Heart right ventricle (tissue), 16 donors: Measurements from ENCODE around the gene TM7SF3. TPM values are rescaled to one million over a fixed set of nuclear protein-coding genes. Genes with fewer than 3 reads are reported as not detected.
"Not testable (repeated sequence)": the region's sequence is repeated elsewhere in the genome, so short reads cannot be mapped to it uniquely, and the experiment has no call there.

Experiments
- ATAC-seq, 8 donors: fragments of 200-7000 bp; cut with Tn5 transposase; one replicate each; pipeline ENCODE4 v1.9.1; 2020; ENCODE audit warnings: mild to moderate bottlenecking in 8 of 8, moderate library complexity in 8 of 8, moderate number of reproducible peaks in 1 of 8
- DNase-seq, 2 donors: peaks; one replicate each; pipeline ENCODE4 v3.0.0-alpha.2; 2020
- H3K27ac ChIP-seq, 10 donors: fragments of 200-600 bp; sonication (generic) in 2 of 10; one replicate each; pipeline versions ENCODE4 v1.5.0 to v1.8.0; 2020 to 2022; ENCODE audit warnings: mild to moderate bottlenecking in 3 of 10
- H3K27me3 ChIP-seq, 7 donors: fragments of 200-600 bp; one replicate each; pipeline ENCODE4 v1.8.0; 2021 to 2022; ENCODE audit warnings: mild to moderate bottlenecking in 2 of 7
- H3K36me3 ChIP-seq, 9 donors: fragments of 200-600 bp; sonication (generic) in 1 of 9; one replicate each; pipeline versions ENCODE4 v1.5.0 to v1.8.0; 2020 to 2022; ENCODE audit warnings: mild to moderate bottlenecking in 2 of 9
- H3K4me1 ChIP-seq, 9 donors: fragments of 200-600 bp; sonication (generic) in 1 of 9; one replicate each; pipeline versions ENCODE4 v1.5.0 to v1.8.0; 2020 to 2022; ENCODE audit warnings: mild to moderate bottlenecking in 4 of 9
- H3K4me3 ChIP-seq, 10 donors: fragments of 200-600 bp; sonication (generic) in 2 of 10; one replicate each; pipeline versions ENCODE4 v1.5.0 to v1.8.0; 2020 to 2022; ENCODE audit warnings: mild to moderate bottlenecking in 7 of 10, moderate library complexity in 2 of 10
- H3K9me3 ChIP-seq, 11 donors: fragments of 200-600 bp in 10 of 11; sonication (generic) in 2 of 11; one replicate each; pipeline versions ENCODE4 v1.5.0 to v1.8.0; 2013 to 2022; ENCODE audit warnings: mild to moderate bottlenecking in 2 of 11, control low read depth in 1 of 11, moderate library complexity in 1 of 11
- WGBS, 2 donors: extraction: QIAGEN DNeasy Blood & Tissue Kit; methylation state at CpG; one replicate each; pipeline ENCODE4 v1.1.7; 2013; ENCODE audit warnings: inconsistent platforms in 1 of 2; 5-methylcytosine and 5-hydroxymethylcytosine counted together
- intact Hi-C, 10 donors: fragments of 100-400 bp; cut with DNase I; formaldehyde crosslinking; loops; one replicate each; pipeline versions ENCODE4 v1.11.1 to v1.14.2; 2022
- polyA plus RNA-seq, 2 donors: library from polyadenylated mRNA; stranded (reverse); fragments of 200-250 nt; gene quantifications; one replicate each; pipeline ENCODE4 v1.2.3, GENCODE V29; 2013
- total RNA-seq, 10 donors: library from RNA; stranded (reverse); fragmentation: NEBNext Ultra II Directional in 3 of 10; extraction: Animal tissue kit (Norgen Biotek cat#: 25700) in 3 of 10; gene quantifications; one replicate each; pipeline versions ENCODE4 v1.2.1 to v1.2.4, GENCODE V29; 2021 to 2023
- TF ChIP-seq, protein P1 (sequence below), 9 donors: fragments of 200-600 bp; sonication (generic) in 2 of 9; IDR thresholded peaks; one replicate each; pipeline versions ENCODE4 v1.5.0 to v1.8.0; 2021 to 2022; ENCODE audit warnings: antibody characterized with exemption in 9 of 9, mild to moderate bottlenecking in 5 of 9, moderate library complexity in 1 of 9
- donor health status: Arrhythmogenic right ventricular cardiomyopathy.
- donor health status: ischemic (EF 13 %, LVEDD 7.1; RV severe dilation, severe dysfunction).
- donor health status: healthy with polysubstance abuse.
- donor health status: DM: no; HTN: yes; CAD: no.
- donor health status: DM: no; HTN: no; CAD: no.
- donor health status: ischemic (EF 25% LVEDD 6.9; RV normal size, moderate dysfunction).
- donor health status: ischemic (EF 25% LVEDD 5.7; RV mildly dilated, moderate dysfunction).
- donor health status: healthy.
- donor health status: DM: yes; HTN: yes; CAD: no.
- donor health status: Ischemic cardiomyopathy.
- donor health status: ischemic (EF 35%, LVEDD 5.7; RV mildly dilated, moderate dysfunction).
- donor health status: nonischemic (EF 11% LVEDD 7.7; RV severe dilation, severe dysfunction).
- donor health status: DM: yes; HTN: yes; CAD: no.
- donor health status: PGD.
- donor health status: ischemic (EF 29% LVEDD 5.4; RV normal size, mild dysfunction).
- donor health status: nonischemic (EF 23%, LVEDD 6.1; RV moderate dilation, normal function).

TM7SF3 gene
- total and polyA plus RNA-seq, 12 donors: 8.6 to 29.3 (median 22.8) TPM

DNA sequence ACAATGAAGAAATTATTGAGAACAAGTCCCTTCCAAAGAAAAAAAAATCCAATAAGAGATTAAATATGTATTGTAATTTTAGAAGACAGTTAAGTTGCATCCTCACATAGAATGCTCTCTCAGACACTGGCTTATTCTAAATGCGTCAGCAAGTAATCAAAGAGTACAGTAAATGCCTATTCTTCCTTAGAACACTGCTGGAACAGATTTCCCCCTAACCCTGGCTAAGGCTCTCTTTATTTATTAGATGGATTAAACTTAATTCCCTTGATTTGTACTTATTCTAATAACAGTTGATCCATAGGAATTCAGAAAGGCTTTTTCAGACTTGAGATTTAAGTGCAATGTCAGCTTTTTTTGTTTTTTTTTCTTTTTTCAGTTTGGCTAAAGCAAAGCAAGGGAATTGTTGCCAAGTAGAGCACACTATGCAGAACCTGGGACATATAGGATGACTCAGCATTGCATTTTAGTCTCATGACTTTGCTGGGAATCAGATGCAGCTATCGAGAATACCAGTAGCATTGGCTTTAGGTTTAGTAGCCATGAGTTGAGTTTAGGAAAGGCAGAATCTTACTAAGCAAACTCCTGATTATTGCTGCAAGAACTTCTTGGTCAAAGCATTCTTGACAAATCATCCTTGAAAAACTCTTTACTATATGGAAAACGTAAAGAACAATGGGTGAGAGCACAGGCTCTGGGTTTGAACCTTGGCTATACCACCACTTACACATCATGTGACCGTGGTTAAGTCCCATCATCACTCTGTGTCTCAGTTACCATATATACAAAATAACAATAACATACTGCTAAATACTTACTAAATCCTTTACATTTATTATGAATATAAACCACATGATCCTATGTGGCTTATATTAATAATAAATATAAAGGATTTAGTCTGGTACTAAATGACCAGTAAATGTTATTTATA, 34.9 kb upstream of the TM7SF3 start:
- H3K9me3 ChIP-seq: peaks cover 0 to 2% (median 0%) of the 10 kb centered on the region in 11 donors
- intact Hi-C loops: loop anchor here in 1 of 10 donors (10.0 kb wide), 1 partner anchor 76 kb away; no protein-coding TSS in a partner anchor
- TF ChIP-seq, protein P1, sequence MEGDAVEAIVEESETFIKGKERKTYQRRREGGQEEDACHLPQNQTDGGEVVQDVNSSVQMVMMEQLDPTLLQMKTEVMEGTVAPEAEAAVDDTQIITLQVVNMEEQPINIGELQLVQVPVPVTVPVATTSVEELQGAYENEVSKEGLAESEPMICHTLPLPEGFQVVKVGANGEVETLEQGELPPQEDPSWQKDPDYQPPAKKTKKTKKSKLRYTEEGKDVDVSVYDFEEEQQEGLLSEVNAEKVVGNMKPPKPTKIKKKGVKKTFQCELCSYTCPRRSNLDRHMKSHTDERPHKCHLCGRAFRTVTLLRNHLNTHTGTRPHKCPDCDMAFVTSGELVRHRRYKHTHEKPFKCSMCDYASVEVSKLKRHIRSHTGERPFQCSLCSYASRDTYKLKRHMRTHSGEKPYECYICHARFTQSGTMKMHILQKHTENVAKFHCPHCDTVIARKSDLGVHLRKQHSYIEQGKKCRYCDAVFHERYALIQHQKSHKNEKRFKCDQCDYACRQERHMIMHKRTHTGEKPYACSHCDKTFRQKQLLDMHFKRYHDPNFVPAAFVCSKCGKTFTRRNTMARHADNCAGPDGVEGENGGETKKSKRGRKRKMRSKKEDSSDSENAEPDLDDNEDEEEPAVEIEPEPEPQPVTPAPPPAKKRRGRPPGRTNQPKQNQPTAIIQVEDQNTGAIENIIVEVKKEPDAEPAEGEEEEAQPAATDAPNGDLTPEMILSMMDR (IDR thresholded peaks at IDR 0.05): no peak
- WGBS, 2 donors: 82 to 85% methylated on average over 4 of the region's 4 CpGs
- H3K4me1 ChIP-seq: no peaks in the 10 kb centered on the region
- no peaks in the 10 kb centered on the region for H3K36me3 ChIP-seq
- H3K27ac ChIP-seq: no peak overlapping the region
- H3K27me3 ChIP-seq: no peaks in the 10 kb centered on the region
- H3K4me3 ChIP-seq: no peak overlapping the region
- DNase-seq (no peak), ATAC-seq (no peak)

DNA sequence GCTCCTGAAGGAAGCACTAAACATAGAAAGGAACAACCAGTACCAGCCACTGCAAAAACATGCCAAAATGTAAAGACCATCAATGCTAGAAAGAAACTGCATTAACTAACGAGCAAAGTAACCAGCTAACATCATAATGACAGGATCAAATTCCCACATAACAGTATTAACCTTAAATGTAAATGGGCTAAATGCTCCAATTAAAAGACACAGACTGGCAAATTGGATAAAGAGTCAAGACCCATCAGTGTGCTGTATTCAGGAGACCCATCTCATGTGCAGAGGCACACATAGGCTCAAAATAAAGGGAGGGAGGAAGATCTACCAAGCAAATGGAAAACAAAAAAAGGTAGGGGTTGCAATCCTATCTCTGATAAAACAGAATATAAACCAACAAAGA, 27.8 kb upstream of the TM7SF3 start:
- ATAC-seq, DNase-seq, H3K27me3 ChIP-seq, H3K4me1 ChIP-seq, H3K27ac ChIP-seq, H3K4me3 ChIP-seq: not testable (repeated sequence)
- WGBS, 2 donors: 100% methylated on average over 1 of the region's 1 CpG
- intact Hi-C loops: loop anchor here in 1 of 10 donors (10.0 kb wide), 1 partner anchor 83 kb away; no protein-coding TSS in a partner anchor
- Histone ChIP-seq H3K9me3 (peaks cover 0 to 45% (median 6%) of the 10 kb centered on the region in 11 donors), H3K36me3 (peaks cover 0 to 34% (median 0%) of the 10 kb centered on the region in 9 donors)

DNA sequence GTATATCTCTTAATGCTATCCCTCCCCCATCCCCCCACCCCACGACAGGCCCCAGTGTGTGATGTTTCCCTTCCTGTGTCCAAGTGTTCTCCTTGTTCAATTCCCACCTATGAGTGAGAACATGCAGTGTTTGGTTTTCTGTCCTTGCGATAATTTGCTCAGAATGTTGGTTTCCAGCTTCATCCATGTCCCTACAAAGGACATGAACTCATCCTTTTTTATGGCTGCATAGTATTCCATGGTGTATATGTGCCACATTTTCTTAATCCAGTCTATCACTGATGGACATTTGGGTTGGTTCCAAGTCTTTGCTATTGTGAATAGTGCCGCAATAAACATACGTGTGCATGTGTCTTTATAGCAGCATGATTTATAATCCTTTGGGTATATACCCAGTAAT, 26.5 kb upstream of the TM7SF3 start:
- not testable (repeated sequence) for H3K4me1 ChIP-seq, H3K27ac ChIP-seq, DNase-seq, H3K4me3 ChIP-seq, ATAC-seq, H3K27me3 ChIP-seq
- peaks cover 0 to 54% (median 6%) of the 10 kb centered on the region in 11 donors for H3K9me3 ChIP-seq
- 93 to 96% methylated on average over 2 of the region's 4 CpGs for WGBS, 2 donors
- intact Hi-C loops: loop anchor here in 1 of 10 donors (10.0 kb wide), 1 partner anchor 84 kb away; no protein-coding TSS in a partner anchor
- H3K36me3 ChIP-seq: peaks cover 0 to 34% (median 0%) of the 10 kb centered on the region in 9 donors

DNA sequence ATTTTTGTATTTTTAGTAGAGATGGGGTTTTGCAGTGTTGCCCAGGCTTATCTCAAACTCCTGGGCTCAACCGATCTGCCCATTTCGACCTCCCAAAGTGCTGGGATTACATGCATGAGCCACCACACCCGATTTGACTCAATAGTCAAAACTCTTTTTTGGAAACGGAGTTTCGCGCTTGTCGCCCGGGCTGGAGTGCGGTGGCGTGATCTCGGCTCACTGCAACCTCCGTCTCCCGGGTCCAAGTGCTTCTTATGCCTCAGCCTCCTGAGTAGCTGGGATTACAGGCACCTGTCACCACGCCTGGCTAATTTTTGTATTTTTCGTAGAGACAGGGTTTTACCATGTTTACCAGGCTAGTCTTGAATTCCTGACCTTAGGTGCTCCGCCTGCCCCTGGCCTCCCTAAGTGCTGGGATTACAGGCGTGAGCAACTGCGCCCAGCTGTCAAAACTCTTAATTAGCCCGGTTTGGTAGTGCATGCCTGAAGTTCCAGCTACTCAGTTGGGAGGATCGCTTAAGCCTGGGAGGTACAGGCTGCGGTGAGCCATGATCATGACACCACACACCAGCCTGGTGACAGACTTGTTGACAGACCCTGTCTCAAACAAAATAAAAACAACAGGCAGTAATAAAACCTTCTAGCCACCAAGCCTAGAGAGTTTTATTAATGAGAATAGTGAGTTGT, 20.6 kb upstream of the TM7SF3 start:
- intact Hi-C loops: loop anchor here in 1 of 10 donors (5.0 kb wide), 1 partner anchor 213 kb away; no protein-coding TSS in a partner anchor
- no peak overlapping the region for H3K4me3 ChIP-seq
- DNase-seq (no peak), ATAC-seq (no peak)
- H3K36me3 ChIP-seq: peaks cover 0 to 75% (median 34%) of the 10 kb centered on the region in 9 donors
- TF ChIP-seq, protein P1 (IDR thresholded peaks at IDR 0.05): no peak
- peaks cover 0 to 16% (median 0%) of the 10 kb centered on the region in 11 donors for H3K9me3 ChIP-seq
- WGBS, 2 donors: 89 to 92% methylated on average over 21 of the region's 21 CpGs
- no peaks in the 10 kb centered on the region for H3K4me1 ChIP-seq
- H3K27ac ChIP-seq: no peak overlapping the region
- no peaks in the 10 kb centered on the region for H3K27me3 ChIP-seq

DNA sequence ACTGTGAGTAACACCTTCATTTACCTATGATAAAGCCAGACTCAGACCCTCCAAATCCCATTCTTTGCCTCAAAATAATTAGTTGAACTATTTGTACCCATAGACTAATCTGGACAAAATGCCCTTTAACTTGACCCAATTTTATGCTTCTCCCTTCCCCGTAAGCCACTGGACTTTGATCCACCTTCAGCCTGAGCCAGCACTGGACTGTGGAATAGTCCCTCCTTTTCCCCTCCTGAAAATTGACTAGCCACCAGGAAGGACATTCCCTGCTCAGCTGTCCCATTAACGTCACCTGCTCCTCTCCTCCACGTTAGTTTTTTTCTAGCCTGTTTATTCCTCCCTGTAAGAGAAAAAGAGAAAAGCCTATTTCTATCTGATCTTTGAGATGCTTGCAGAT, 18.5 kb upstream of the TM7SF3 start:
- no peaks in the 10 kb centered on the region for H3K4me1 ChIP-seq
- H3K9me3 ChIP-seq: peaks cover 0 to 8% (median 0%) of the 10 kb centered on the region in 11 donors
- WGBS, 2 donors: 87 to 92% methylated on average over 3 of the region's 3 CpGs
- no peak overlapping the region for H3K4me3 ChIP-seq
- ATAC-seq (no peak), DNase-seq (no peak)
- H3K27ac ChIP-seq: no peak overlapping the region
- intact Hi-C loops: no loop called here
- no peaks in the 10 kb centered on the region for H3K27me3 ChIP-seq
- H3K36me3 ChIP-seq: peaks cover 0 to 76% (median 45%) of the 10 kb centered on the region in 9 donors
- TF ChIP-seq, protein P1 (IDR thresholded peaks at IDR 0.05): no peak
